Osteoblast (primary cell): Measurements from ENCODE around the gene FUT2. TPM values are rescaled to one million over a fixed set of nuclear protein-coding genes. Genes with fewer than 3 reads are reported as not detected.

ENCODE experiments used
- DNase-seq: peaks from one replicate; pipeline ENCODE4 v3.0.0; 2011; ENCODE audit warnings: low spot score, mixed read lengths; ENCODE audit not compliant: insufficient read length; ENCODE audit errors: missing footprints
- H2AFZ ChIP-seq: 2 replicates; pipeline ENCODE4 v1.6.0; 2011; ENCODE audit warnings: mild to moderate bottlenecking, low read length
- H3K27ac ChIP-seq: 2 replicates; pipeline ENCODE4 v1.5.1; 2011; ENCODE audit warnings: mild to moderate bottlenecking, low read depth, low read length, moderate library complexity
- H3K27me3 ChIP-seq: 2 replicates; pipeline ENCODE4 v1.6.0; 2012; ENCODE audit warnings: mild to moderate bottlenecking, control low read depth, inconsistent platforms, low read length, moderate library complexity; ENCODE audit not compliant: insufficient read depth
- H3K36me3 ChIP-seq: 2 replicates; pipeline ENCODE4 v1.5.1; 2011; ENCODE audit warnings: mild to moderate bottlenecking, low read length, control low read depth, moderate library complexity; ENCODE audit not compliant: insufficient read depth
- H3K4me1 ChIP-seq: 2 replicates; pipeline ENCODE4 v1.5.1; 2011; ENCODE audit warnings: mild to moderate bottlenecking, low read length, control low read depth, moderate library complexity; ENCODE audit not compliant: insufficient read depth
- H3K4me2 ChIP-seq: 2 replicates; pipeline ENCODE4 v1.6.0; 2011; ENCODE audit warnings: mild to moderate bottlenecking, low read length; ENCODE audit not compliant: insufficient read depth
- H3K4me3 ChIP-seq: fragments of 200-600 bp; sonication (generic); 3 replicates; pipeline ENCODE4 v1.5.1; 2012; ENCODE audit warnings: mild to moderate bottlenecking, low read length, inconsistent platforms; ENCODE audit not compliant: insufficient read depth
- H3K79me2 ChIP-seq: 2 replicates; pipeline ENCODE4 v1.6.0; 2012; ENCODE audit warnings: mild to moderate bottlenecking, low read length, control low read depth, inconsistent platforms; ENCODE audit not compliant: insufficient read depth
- H3K9me3 ChIP-seq: 2 replicates; pipeline ENCODE4 v1.5.1; 2011; ENCODE audit warnings: low read depth, low read length, control low read depth
- H4K20me1 ChIP-seq: 2 replicates; pipeline ENCODE4 v1.6.0; 2012; ENCODE audit warnings: mild to moderate bottlenecking, low read length, control low read depth; ENCODE audit not compliant: insufficient read depth
- total RNA-seq: library from RNA; depleted of rRNA; stranded (reverse); fragments of >200 nt; gene quantifications from 2 replicates; pipeline ENCODE4 v1.2.3, GENCODE V29; 2012
- TF ChIP-seq, protein P1 (sequence below): IDR thresholded peaks from 2 replicates; pipeline ENCODE4 v1.5.1; 2011; ENCODE audit warnings: mild to moderate bottlenecking, low read depth, low read length, moderate library complexity; ENCODE audit errors: extremely low read depth

FUT2 gene
- not detected in 2 replicates for total RNA-seq

DNA sequence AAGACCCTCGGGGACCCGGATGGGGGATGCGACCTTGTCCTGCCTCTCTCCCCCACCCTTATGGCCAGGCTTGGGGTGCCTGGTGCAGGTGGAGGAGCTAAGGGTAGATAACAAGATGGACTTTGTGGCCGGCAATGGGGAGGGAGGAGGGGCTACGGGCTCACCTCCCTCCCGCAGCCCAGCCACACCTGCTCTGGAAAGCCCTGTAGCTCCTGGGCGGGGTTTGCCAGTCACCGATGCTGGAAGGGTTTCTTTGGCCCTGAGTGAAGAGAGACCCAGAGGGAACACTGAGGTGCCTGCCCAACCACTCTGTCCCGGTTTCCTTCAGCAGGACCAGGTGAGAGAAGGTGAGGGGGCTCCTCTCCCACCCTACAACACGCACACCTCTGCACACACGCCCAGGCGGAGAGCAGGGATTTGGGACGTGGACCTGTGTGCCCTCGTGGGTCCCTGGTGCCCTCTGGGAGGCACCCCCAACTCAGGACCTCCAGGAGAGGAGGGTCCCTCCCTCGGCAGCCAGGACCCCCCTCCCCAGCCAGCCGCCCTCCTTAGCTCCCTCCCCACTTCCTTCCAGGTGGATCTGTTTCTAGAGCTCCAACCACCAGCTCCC lies at the start of gene FUT2:
Gene FUT2, plus strand, starts transcription at position 229 of the 610 bp plus-strand sequence. CDS start 6,986 bp downstream, outside the sequence.
- H3K4me2 ChIP-seq: peak within 1 kb of the TSS; percentile 32
- H3K36me3 ChIP-seq: no peaks in the 10 kb centered on the region
- H4K20me1 ChIP-seq: no peaks in the 10 kb centered on the region
- peaks cover 10% of the 10 kb centered on the region for H3K4me1 ChIP-seq
- DNase-seq: peak; percentile 89
- no peaks in the 10 kb centered on the region for H3K79me2 ChIP-seq
- H3K27ac ChIP-seq: no peak within 1 kb of the TSS
- peaks cover 14% of the 10 kb centered on the region for H3K27me3 ChIP-seq
- H3K4me3 ChIP-seq: peak within 1 kb of the TSS; percentile 51
- H3K9me3 ChIP-seq: no peaks in the 10 kb centered on the region
- peak within 1 kb of the TSS; percentile 59 for H2AFZ ChIP-seq
- TF ChIP-seq, protein P1, sequence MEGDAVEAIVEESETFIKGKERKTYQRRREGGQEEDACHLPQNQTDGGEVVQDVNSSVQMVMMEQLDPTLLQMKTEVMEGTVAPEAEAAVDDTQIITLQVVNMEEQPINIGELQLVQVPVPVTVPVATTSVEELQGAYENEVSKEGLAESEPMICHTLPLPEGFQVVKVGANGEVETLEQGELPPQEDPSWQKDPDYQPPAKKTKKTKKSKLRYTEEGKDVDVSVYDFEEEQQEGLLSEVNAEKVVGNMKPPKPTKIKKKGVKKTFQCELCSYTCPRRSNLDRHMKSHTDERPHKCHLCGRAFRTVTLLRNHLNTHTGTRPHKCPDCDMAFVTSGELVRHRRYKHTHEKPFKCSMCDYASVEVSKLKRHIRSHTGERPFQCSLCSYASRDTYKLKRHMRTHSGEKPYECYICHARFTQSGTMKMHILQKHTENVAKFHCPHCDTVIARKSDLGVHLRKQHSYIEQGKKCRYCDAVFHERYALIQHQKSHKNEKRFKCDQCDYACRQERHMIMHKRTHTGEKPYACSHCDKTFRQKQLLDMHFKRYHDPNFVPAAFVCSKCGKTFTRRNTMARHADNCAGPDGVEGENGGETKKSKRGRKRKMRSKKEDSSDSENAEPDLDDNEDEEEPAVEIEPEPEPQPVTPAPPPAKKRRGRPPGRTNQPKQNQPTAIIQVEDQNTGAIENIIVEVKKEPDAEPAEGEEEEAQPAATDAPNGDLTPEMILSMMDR: no peak

- Histone ChIP-seq H3K9me3 (no peaks in the 10 kb centered on the region), H2AFZ (peak within 1 kb of the TSS; percentile 87), H3K4me3 (peak within 1 kb of the TSS; percentile 70), H3K4me1 (peaks cover 24% of the 10 kb centered on the region), H3K36me3 (no peaks in the 10 kb centered on the region), H3K4me2 (peak within 1 kb of the TSS; percentile 76), H4K20me1 (no peaks in the 10 kb centered on the region), H3K27me3 (peaks cover 3% of the 10 kb centered on the region), H3K79me2 (no peaks in the 10 kb centered on the region), H3K27ac (no peak within 1 kb of the TSS)
- TF ChIP-seq, protein P1: peak; percentile 66
- peak; percentile 97 for DNase-seq
These were observed 49.6 kb upstream of the FUT2 start, which contains the start of gene CA11 for GRCh38 chr19:48646001-48646721. CA11 (minus strand) TSS chr19:48646187; CDS start chr19:48645632, 555 bp downstream.

DNA sequence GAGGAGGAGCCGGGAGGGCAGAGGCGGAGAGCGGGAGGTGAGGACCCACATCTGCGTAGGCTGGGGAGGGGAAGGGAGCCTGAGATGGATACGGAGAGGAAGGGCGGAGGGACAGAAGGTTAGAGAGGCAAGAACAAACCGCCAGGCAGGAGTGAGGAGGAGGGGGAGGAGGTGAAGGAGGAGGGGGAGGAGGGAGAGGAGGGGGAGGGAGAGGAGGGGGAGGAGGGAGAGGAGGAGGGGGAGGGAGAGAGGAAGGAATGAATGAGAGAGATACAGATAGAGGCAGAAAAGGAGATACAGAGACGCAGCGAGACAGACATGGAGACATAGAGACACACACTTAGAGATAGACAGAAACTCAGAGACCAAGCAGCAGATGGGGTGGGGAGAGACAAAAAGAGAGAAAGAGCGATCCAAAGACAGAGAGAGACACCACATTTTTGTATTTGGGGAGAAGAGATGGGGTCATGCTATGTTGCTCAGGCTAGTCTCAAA lies 49.0 kb upstream of the FUT2 start:
- H3K36me3 ChIP-seq: no peaks in the 10 kb centered on the region
- DNase-seq: peak; percentile 47
- H4K20me1 ChIP-seq: no peaks in the 10 kb centered on the region
- TF ChIP-seq, protein P1: no peak
- H3K9me3 ChIP-seq: no peaks in the 10 kb centered on the region
- H3K79me2 ChIP-seq: no peaks in the 10 kb centered on the region
- H2AFZ ChIP-seq: peak overlapping the region; percentile 87
- peaks cover 24% of the 10 kb centered on the region for H3K4me1 ChIP-seq
- no peak overlapping the region for H3K27ac ChIP-seq
- peaks cover 3% of the 10 kb centered on the region for H3K27me3 ChIP-seq
- H3K4me3 ChIP-seq: peak overlapping the region; percentile 70
- peak overlapping the region; percentile 76 for H3K4me2 ChIP-seq

GRCh38 chr19:48648134-48648533 lies 47.6 kb upstream of the FUT2 start:
- no peaks in the 10 kb centered on the region for H4K20me1 ChIP-seq
- no peak overlapping the region for H2AFZ ChIP-seq
- TF ChIP-seq, protein P1: no peak
- DNase-seq: peak; percentile 68
- no peak overlapping the region for H3K27ac ChIP-seq
- H3K9me3 ChIP-seq: no peaks in the 10 kb centered on the region
- no peak overlapping the region for H3K4me3 ChIP-seq
- H3K36me3 ChIP-seq: no peaks in the 10 kb centered on the region
- peaks cover 3% of the 10 kb centered on the region for H3K27me3 ChIP-seq
- no peak overlapping the region for H3K4me2 ChIP-seq
- peaks cover 24% of the 10 kb centered on the region for H3K4me1 ChIP-seq
- no peaks in the 10 kb centered on the region for H3K79me2 ChIP-seq
